ENCODE data around the gene FRMD4A. TPM values are rescaled to one million over a fixed set of nuclear protein-coding genes. Genes with fewer than 3 reads are reported as not detected.
A peak's percentile ranks its signal among the peaks of the same experiment; 100 is the strongest.

FRMD4A gene
- total and polyA plus RNA-seq, 2 of the 4 experiments (the other 2 are of a cell fraction), result 30.3 to 68.8 TPM

DNA sequence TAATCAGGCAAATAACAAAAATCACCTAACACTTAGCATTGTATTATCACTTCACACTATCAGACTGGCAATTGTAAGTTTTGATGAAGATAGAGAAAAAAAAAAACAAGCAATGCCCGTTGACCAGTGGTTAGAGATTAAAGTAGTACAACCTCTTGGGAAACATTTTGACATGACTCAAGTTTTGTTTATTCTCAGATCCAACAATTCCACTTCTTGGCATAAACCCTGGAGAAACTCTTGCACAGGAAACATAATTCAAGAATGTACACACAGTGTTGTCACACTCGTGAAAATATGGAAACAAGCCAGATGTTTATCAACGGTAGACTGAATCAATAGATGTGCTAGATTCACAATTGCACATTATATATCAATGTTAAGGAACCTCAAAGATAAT lies 37.2 kb downstream of the FRMD4A start:
- ChIA-PET POLR2A (ENCODE audit: unreplicated experiment) (no interaction called here), CTCF (no interaction called here)
- no peak overlapping the region for H4K8ac ChIP-seq (ENCODE audit: low read depth in 2 of 2, low read length in 2 of 2)
- no TSS peak for BruUV-seq (replicated peaks)
- no peak overlapping the region for H3K4me3 ChIP-seq (ENCODE audit: insufficient read depth, low read depth, low read length)
- in situ Hi-C loops (cut with MboI; ENCODE audit: low sequenced_read_pairs) (no loop called here), intact Hi-C loops (cut with micrococcal nuclease) (no loop called here), dilution Hi-C loops (cut with HindIII; ENCODE audit: low sequenced_read_pairs, unreplicated experiment) (no loop called here)
- H3K14ac ChIP-seq (replicated peaks; ENCODE audit: low read depth, low read length), result no peak overlapping the region
- H3K27ac ChIP-seq (ENCODE audit: insufficient read depth, low read length), result no peak overlapping the region
- H2AFZ ChIP-seq (replicated peaks; ENCODE audit: low read length, poor library complexity), result no peak overlapping the region
- no peak overlapping the region for H2BK20ac ChIP-seq (ENCODE audit: low read depth, low read length)
- H3K18ac ChIP-seq (ENCODE audit: low read depth, low read length), result no peak overlapping the region
- no peak overlapping the region for H3K56ac ChIP-seq (ENCODE audit: extremely low read depth, insufficient read depth, low read length)
- no peak overlapping the region for H4K5ac ChIP-seq (ENCODE audit: low read depth, low read length)
- peaks cover 4% of the 10 kb centered on the region; the same call in 1 of the 2 replicates for H3K9me1 ChIP-seq (ENCODE audit: insufficient read depth, low read length)
- DNase-seq (peak; percentile 17), ATAC-seq (ENCODE audit: low read depth) (no peak)
- H3K4me1 ChIP-seq (ENCODE audit: control insufficient read depth, insufficient read depth, low read length), result no peaks in the 10 kb centered on the region; the same call in 1 of the 2 replicates
- H4K20me1 ChIP-seq (ENCODE audit: insufficient read depth, low read length), result no peaks in the 10 kb centered on the region
- H2AK5ac ChIP-seq (ENCODE audit: low read depth, low read length), result no peak overlapping the region
- no peak overlapping the region for H2AK9ac ChIP-seq (replicated peaks; ENCODE audit: low read depth, low read length, poor library complexity)
- no peak overlapping the region for H4K91ac ChIP-seq (ENCODE audit: insufficient read depth, low read depth, low read length)
- no peaks in the 10 kb centered on the region for H3K36me3 ChIP-seq (ENCODE audit: control insufficient read depth, insufficient read depth, low read length)
- no peak overlapping the region for H3K4ac ChIP-seq (ENCODE audit: low read depth, low read length)
- H2BK5ac ChIP-seq (ENCODE audit: low read depth, low read length, poor library complexity, severe bottlenecking), result no peak overlapping the region
- no peak overlapping the region for H3K4me2 ChIP-seq (ENCODE audit: low read depth, low read length)
- H3K23ac ChIP-seq (ENCODE audit: low read depth, low read length), result no peak overlapping the region
- no peak overlapping the region for H2BK15ac ChIP-seq (ENCODE audit: low read depth, low read length)
- H3K27me3 ChIP-seq (ENCODE audit: control insufficient read depth, insufficient read depth, low read length), result peaks cover 26% of the 10 kb centered on the region
- H2BK120ac ChIP-seq (ENCODE audit: low read depth, low read length), result no peak overlapping the region
- no peak for TF ChIP-seq POLR2A (IDR thresholded peaks at IDR 0.05; ENCODE audit: low read depth, low read length)
- TF ChIP-seq MXI1 (IDR thresholded peaks at IDR 0.05; ENCODE audit: borderline replicate concordance, low read depth, low read length), result no peak
- TF ChIP-seq CEBPB (IDR thresholded peaks at IDR 0.05; ENCODE audit: low read depth, low read length), result no peak
- TF ChIP-seq FOS (IDR thresholded peaks at IDR 0.05; ENCODE audit: low read depth, low read length), result no peak
- no peak for TF ChIP-seq RCOR1 (IDR thresholded peaks at IDR 0.05; ENCODE audit: insufficient replicate concordance, low read length)
- no peak for TF ChIP-seq MAZ (IDR thresholded peaks at IDR 0.05; ENCODE audit: borderline replicate concordance, low read depth, low read length)
- TF ChIP-seq CTCF (conservative IDR thresholded peaks at IDR 0.05; ENCODE audit: low read depth, low read length), result no peak
- TF ChIP-seq MAFK (IDR thresholded peaks at IDR 0.05; ENCODE audit: low read depth, low read length), result no peak
- TF ChIP-seq, protein P1, sequence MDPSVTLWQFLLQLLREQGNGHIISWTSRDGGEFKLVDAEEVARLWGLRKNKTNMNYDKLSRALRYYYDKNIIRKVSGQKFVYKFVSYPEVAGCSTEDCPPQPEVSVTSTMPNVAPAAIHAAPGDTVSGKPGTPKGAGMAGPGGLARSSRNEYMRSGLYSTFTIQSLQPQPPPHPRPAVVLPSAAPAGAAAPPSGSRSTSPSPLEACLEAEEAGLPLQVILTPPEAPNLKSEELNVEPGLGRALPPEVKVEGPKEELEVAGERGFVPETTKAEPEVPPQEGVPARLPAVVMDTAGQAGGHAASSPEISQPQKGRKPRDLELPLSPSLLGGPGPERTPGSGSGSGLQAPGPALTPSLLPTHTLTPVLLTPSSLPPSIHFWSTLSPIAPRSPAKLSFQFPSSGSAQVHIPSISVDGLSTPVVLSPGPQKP (IDR thresholded peaks at IDR 0.05; ENCODE audit: borderline replicate concordance, low read depth, low read length), result no peak
- no peak for TF ChIP-seq RFX5 (IDR thresholded peaks at IDR 0.05; ENCODE audit: low read depth, low read length)
- TF ChIP-seq RAD21 (IDR thresholded peaks at IDR 0.05; ENCODE audit: low read length), result no peak
- no peak for TF ChIP-seq CHD1 (IDR thresholded peaks at IDR 0.05; ENCODE audit: low read depth, low read length)
- TF ChIP-seq BHLHE40 (IDR thresholded peaks at IDR 0.05; ENCODE audit: low read depth, low read length), result no peak
- no peak for TF ChIP-seq SMC3 (IDR thresholded peaks at IDR 0.05; ENCODE audit: low read depth, low read length)
- H3K9me3 ChIP-seq (ENCODE audit: control insufficient read depth, insufficient read depth, low read length), result peaks cover 2% of the 10 kb centered on the region
- no peaks in the 10 kb centered on the region for H3K79me1 ChIP-seq (ENCODE audit: low read depth in 1 of 2, low read length in 2 of 2)
- no CpG with 5 or more reads among the region's 3 CpGs for WGBS, 2 experiments (ENCODE audit: extremely low coverage in 2 of 2, insufficient read length in 1 of 2)
- no peak overlapping the region for H3K9ac ChIP-seq (ENCODE audit: low read depth, low read length)

All from IMR-90 (cell line).